Stimulated activated CD4-positive, alpha-beta T cell treated with anti-CD3 and anti-CD28 coated beads, Interleukin-12 subunit alpha, Interleukin-12 subunit beta, amount 100 ng/mL, for 4 hours (primary cell): ENCODE data around the gene FMN2.
"Not testable (repeated sequence)": the region's sequence is repeated elsewhere in the genome, so short reads cannot be mapped to it uniquely, and the experiment has no call there.

Experiments used
- DNase-seq: peaks from one replicate; pipeline ENCODE4 v3.0.0-alpha.2; 2020

Gene FMN2

GRCh38 chr1:240387051-240387450 lies 295.4 kb downstream of the FMN2 start:
- no peak for DNase-seq

- no peak for DNase-seq
Observed at GRCh38 chr1:240391660-240392260, 300.1 kb downstream of the FMN2 start.

GRCh38 chr1:240394353-240394752 lies 302.7 kb downstream of the FMN2 start:
- no peak for DNase-seq

GRCh38 chr1:240395336-240395735 lies 303.7 kb downstream of the FMN2 start:
- no peak for DNase-seq

GRCh38 chr1:240399381-240399780 lies 307.7 kb downstream of the FMN2 start:
- DNase-seq: no peak

- DNase-seq: no peak
Observed at GRCh38 chr1:240401731-240402130, 310.0 kb downstream of the FMN2 start.

- DNase-seq: no peak
Observed at GRCh38 chr1:240402326-240402725, 310.6 kb downstream of the FMN2 start.

GRCh38 chr1:240404286-240404685 lies 312.6 kb downstream of the FMN2 start:
- DNase-seq: no peak

- DNase-seq: no peak
Observed at GRCh38 chr1:240405751-240406150, 314.1 kb downstream of the FMN2 start.

- no peak for DNase-seq
Observed at GRCh38 chr1:240407407-240407806, 315.7 kb downstream of the FMN2 start.

GRCh38 chr1:240409615-240410014 lies 317.9 kb downstream of the FMN2 start:
- no peak for DNase-seq

GRCh38 chr1:240413732-240414131 lies 322.0 kb downstream of the FMN2 start:
- DNase-seq: no peak

- no peak for DNase-seq
Observed at GRCh38 chr1:240414237-240414636, 322.6 kb downstream of the FMN2 start.

GRCh38 chr1:240415011-240415410 lies 323.3 kb downstream of the FMN2 start:
- DNase-seq: not testable (repeated sequence)

- DNase-seq: no peak
Observed at GRCh38 chr1:240415532-240415931, 323.8 kb downstream of the FMN2 start.

GRCh38 chr1:240417317-240417716 lies 325.6 kb downstream of the FMN2 start:
- DNase-seq: no peak

- DNase-seq: no peak
Observed at GRCh38 chr1:240420766-240421165, 329.1 kb downstream of the FMN2 start.

- DNase-seq: no peak
Observed at GRCh38 chr1:240423246-240423924, 331.7 kb downstream of the FMN2 start.

GRCh38 chr1:240424740-240425464 lies 333.2 kb downstream of the FMN2 start:
- no peak for DNase-seq

GRCh38 chr1:240426051-240426450 lies 334.4 kb downstream of the FMN2 start:
- DNase-seq: no peak

- DNase-seq: no peak
Observed at GRCh38 chr1:240435996-240436566, 344.4 kb downstream of the FMN2 start.

- DNase-seq: no peak
Observed at GRCh38 chr1:240441669-240442068, 350.0 kb downstream of the FMN2 start.

GRCh38 chr1:240445369-240445768 lies 353.7 kb downstream of the FMN2 start:
- DNase-seq: no peak
